ENCODE results near the gene NUTM1.
"Not testable (repeated sequence)": the region's sequence is repeated elsewhere in the genome, so short reads cannot be mapped to it uniquely, and the experiment has no call there.

The NUTM1 gene

GRCh38 chr15:34347951-34348638 is 5.0 kb downstream of the NUTM1 start:
- Histone ChIP-seq H3K36me3 (ENCODE audit: insufficient read depth, low read length) (no peaks in the 10 kb centered on the region), H3K9me3 (ENCODE audit: insufficient read depth, low read depth, low read length) (no peaks in the 10 kb centered on the region), H4K20me1 (ENCODE audit: insufficient read depth, low read length, poor library complexity, severe bottlenecking) (no peaks in the 10 kb centered on the region), H3K4me1 (ENCODE audit: insufficient read depth, low read length, poor library complexity, severe bottlenecking) (peaks cover 5% of the 10 kb centered on the region), H3K4me3 (ENCODE audit: low read length, poor library complexity, severe bottlenecking) (no peak overlapping the region), H3K79me2 (ENCODE audit: insufficient read depth, low read length) (no peaks in the 10 kb centered on the region), H3K4me2 (ENCODE audit: low read depth, low read length, poor library complexity, severe bottlenecking) (no peak overlapping the region), H3K27me3 (ENCODE audit: insufficient read depth, low read length, poor library complexity, severe bottlenecking) (no peaks in the 10 kb centered on the region), H2AFZ (ENCODE audit: low read length) (no peak overlapping the region), H3K9ac (ENCODE audit: low read depth, low read length, poor library complexity, severe bottlenecking) (no peak overlapping the region), H3F3A (ENCODE audit: low read depth) (no peaks in the 10 kb centered on the region), H3K9me2 (replicated peaks; ENCODE audit: low read depth, low read length) (no peaks in the 10 kb centered on the region)
- no peak for TF ChIP-seq EZH2phosphoT487 (IDR thresholded peaks at IDR 0.05; ENCODE audit: borderline replicate concordance)
- TF ChIP-seq, protein P1, sequence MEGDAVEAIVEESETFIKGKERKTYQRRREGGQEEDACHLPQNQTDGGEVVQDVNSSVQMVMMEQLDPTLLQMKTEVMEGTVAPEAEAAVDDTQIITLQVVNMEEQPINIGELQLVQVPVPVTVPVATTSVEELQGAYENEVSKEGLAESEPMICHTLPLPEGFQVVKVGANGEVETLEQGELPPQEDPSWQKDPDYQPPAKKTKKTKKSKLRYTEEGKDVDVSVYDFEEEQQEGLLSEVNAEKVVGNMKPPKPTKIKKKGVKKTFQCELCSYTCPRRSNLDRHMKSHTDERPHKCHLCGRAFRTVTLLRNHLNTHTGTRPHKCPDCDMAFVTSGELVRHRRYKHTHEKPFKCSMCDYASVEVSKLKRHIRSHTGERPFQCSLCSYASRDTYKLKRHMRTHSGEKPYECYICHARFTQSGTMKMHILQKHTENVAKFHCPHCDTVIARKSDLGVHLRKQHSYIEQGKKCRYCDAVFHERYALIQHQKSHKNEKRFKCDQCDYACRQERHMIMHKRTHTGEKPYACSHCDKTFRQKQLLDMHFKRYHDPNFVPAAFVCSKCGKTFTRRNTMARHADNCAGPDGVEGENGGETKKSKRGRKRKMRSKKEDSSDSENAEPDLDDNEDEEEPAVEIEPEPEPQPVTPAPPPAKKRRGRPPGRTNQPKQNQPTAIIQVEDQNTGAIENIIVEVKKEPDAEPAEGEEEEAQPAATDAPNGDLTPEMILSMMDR (conservative IDR thresholded peaks at IDR 0.05; ENCODE audit: low read length) = no peak

- H3K9me3 ChIP-seq (ENCODE audit: insufficient read depth, low read depth, low read length) = no peaks in the 10 kb centered on the region
- H4K20me1 ChIP-seq (ENCODE audit: insufficient read depth, low read length, poor library complexity, severe bottlenecking) = no peaks in the 10 kb centered on the region
- no peaks in the 10 kb centered on the region for H3K36me3 ChIP-seq (ENCODE audit: insufficient read depth, low read length)
- no peak overlapping the region for H3K9ac ChIP-seq (ENCODE audit: low read depth, low read length, poor library complexity, severe bottlenecking)
- H2AFZ ChIP-seq (ENCODE audit: low read length) = no peak overlapping the region
- no peaks in the 10 kb centered on the region for H3F3A ChIP-seq (ENCODE audit: low read depth)
- no peak overlapping the region for H3K4me3 ChIP-seq (ENCODE audit: low read length, poor library complexity, severe bottlenecking)
- H3K4me1 ChIP-seq (ENCODE audit: insufficient read depth, low read length, poor library complexity, severe bottlenecking) = no peaks in the 10 kb centered on the region
- H3K27me3 ChIP-seq (ENCODE audit: insufficient read depth, low read length, poor library complexity, severe bottlenecking) = no peaks in the 10 kb centered on the region
- no peaks in the 10 kb centered on the region for H3K79me2 ChIP-seq (ENCODE audit: insufficient read depth, low read length)
- H3K9me2 ChIP-seq (replicated peaks; ENCODE audit: low read depth, low read length) = no peaks in the 10 kb centered on the region
- no peak for TF ChIP-seq EZH2phosphoT487 (IDR thresholded peaks at IDR 0.05; ENCODE audit: borderline replicate concordance)
- TF ChIP-seq, protein P1 (conservative IDR thresholded peaks at IDR 0.05; ENCODE audit: low read length) = no peak
- no peak overlapping the region for H3K4me2 ChIP-seq (ENCODE audit: low read depth, low read length, poor library complexity, severe bottlenecking)
Measured at GRCh38 chr15:34348735-34349300, 5.7 kb downstream of the NUTM1 start.

- Histone ChIP-seq H2AFZ (ENCODE audit: low read length) (no peak overlapping the region), H3K4me3 (ENCODE audit: low read length, poor library complexity, severe bottlenecking) (no peak overlapping the region), H3K36me3 (ENCODE audit: insufficient read depth, low read length) (no peaks in the 10 kb centered on the region), H3K4me1 (ENCODE audit: insufficient read depth, low read length, poor library complexity, severe bottlenecking) (no peaks in the 10 kb centered on the region), H3F3A (ENCODE audit: low read depth) (no peaks in the 10 kb centered on the region), H3K9me3 (ENCODE audit: insufficient read depth, low read depth, low read length) (no peaks in the 10 kb centered on the region), H3K4me2 (ENCODE audit: low read depth, low read length, poor library complexity, severe bottlenecking) (no peak overlapping the region), H3K9me2 (replicated peaks; ENCODE audit: low read depth, low read length) (no peaks in the 10 kb centered on the region), H4K20me1 (ENCODE audit: insufficient read depth, low read length, poor library complexity, severe bottlenecking) (no peaks in the 10 kb centered on the region), H3K27me3 (ENCODE audit: insufficient read depth, low read length, poor library complexity, severe bottlenecking) (no peaks in the 10 kb centered on the region), H3K79me2 (ENCODE audit: insufficient read depth, low read length) (no peaks in the 10 kb centered on the region), H3K9ac (ENCODE audit: low read depth, low read length, poor library complexity, severe bottlenecking) (no peak overlapping the region)
- no peak for TF ChIP-seq EZH2phosphoT487 (IDR thresholded peaks at IDR 0.05; ENCODE audit: borderline replicate concordance)
- TF ChIP-seq, protein P1 (conservative IDR thresholded peaks at IDR 0.05; ENCODE audit: low read length) = no peak
Measured at GRCh38 chr15:34349769-34350168, 6.7 kb downstream of the NUTM1 start.

DNA sequence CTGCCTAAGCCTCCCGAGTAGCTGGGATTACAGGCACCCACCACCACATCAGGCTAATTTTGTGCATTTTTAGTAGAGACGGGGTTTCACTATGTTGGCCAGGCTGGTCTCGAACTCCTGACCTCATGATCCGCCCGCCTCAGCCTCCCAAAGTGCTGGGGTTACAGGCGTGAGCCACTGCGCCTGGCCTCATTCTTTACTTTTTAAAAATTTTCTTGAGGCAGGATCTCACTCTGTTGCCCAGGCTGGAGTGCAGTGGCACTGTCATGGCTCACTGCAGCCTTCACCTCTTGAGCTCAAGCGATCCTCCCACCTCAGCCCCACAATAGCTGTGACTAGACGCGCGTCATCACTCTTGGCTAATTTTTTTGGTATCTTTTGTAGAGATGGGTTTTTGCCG is 9.9 kb downstream of the NUTM1 start:
- H3F3A ChIP-seq (ENCODE audit: low read depth); H3K4me3 ChIP-seq (ENCODE audit: low read length, poor library complexity, severe bottlenecking); H3K9ac ChIP-seq (ENCODE audit: low read depth, low read length, poor library complexity, severe bottlenecking); H3K79me2 ChIP-seq (ENCODE audit: insufficient read depth, low read length); H3K9me3 ChIP-seq (ENCODE audit: insufficient read depth, low read depth, low read length); H3K27me3 ChIP-seq (ENCODE audit: insufficient read depth, low read length, poor library complexity, severe bottlenecking); H3K36me3 ChIP-seq (ENCODE audit: insufficient read depth, low read length); H2AFZ ChIP-seq (ENCODE audit: low read length); H3K4me1 ChIP-seq (ENCODE audit: insufficient read depth, low read length, poor library complexity, severe bottlenecking); H4K20me1 ChIP-seq (ENCODE audit: insufficient read depth, low read length, poor library complexity, severe bottlenecking); H3K4me2 ChIP-seq (ENCODE audit: low read depth, low read length, poor library complexity, severe bottlenecking); H3K9me2 ChIP-seq (replicated peaks; ENCODE audit: low read depth, low read length): not testable (repeated sequence)
